ENCODE results near the gene GSX2.

GSX2 gene

GRCh38 chr4:54095110-54095825 lies 4.7 kb upstream of the GSX2 start:
- H3K27ac ChIP-seq (ENCODE audit: poor library complexity, severe bottlenecking) = no peak overlapping the region
- no peak for ATAC-seq (ENCODE audit: low read depth)
- no peaks in the 10 kb centered on the region for H3K36me3 ChIP-seq (ENCODE audit: low read depth)
- DNase-seq (ENCODE audit: low spot score) = no peak
- H3K4me1 ChIP-seq (ENCODE audit: insufficient read depth, poor library complexity, severe bottlenecking) = no peaks in the 10 kb centered on the region
- no peak overlapping the region for H3K4me3 ChIP-seq (ENCODE audit: severe bottlenecking)
- TF ChIP-seq CTCF (IDR thresholded peaks at IDR 0.05; ENCODE audit: poor library complexity, severe bottlenecking) = no peak
- peaks cover 25% of the 10 kb centered on the region for H3K27me3 ChIP-seq (ENCODE audit: insufficient read depth, poor library complexity, severe bottlenecking)
- no peaks in the 10 kb centered on the region for H3K9me3 ChIP-seq (ENCODE audit: severe bottlenecking)

GRCh38 chr4:54096295-54096962 lies 3.5 kb upstream of the GSX2 start:
- no peak overlapping the region for H3K4me3 ChIP-seq (ENCODE audit: severe bottlenecking)
- ATAC-seq (ENCODE audit: low read depth) = no peak
- H3K27me3 ChIP-seq (ENCODE audit: insufficient read depth, poor library complexity, severe bottlenecking) = peaks cover 36% of the 10 kb centered on the region
- no peak for TF ChIP-seq CTCF (IDR thresholded peaks at IDR 0.05; ENCODE audit: poor library complexity, severe bottlenecking)
- no peak for DNase-seq (ENCODE audit: low spot score)
- H3K9me3 ChIP-seq (ENCODE audit: severe bottlenecking) = no peaks in the 10 kb centered on the region
- no peak overlapping the region for H3K27ac ChIP-seq (ENCODE audit: poor library complexity, severe bottlenecking)
- H3K4me1 ChIP-seq (ENCODE audit: insufficient read depth, poor library complexity, severe bottlenecking) = no peaks in the 10 kb centered on the region
- no peaks in the 10 kb centered on the region for H3K36me3 ChIP-seq (ENCODE audit: low read depth)

GRCh38 chr4:54097152-54097551 lies 2.8 kb upstream of the GSX2 start:
- no peaks in the 10 kb centered on the region for H3K9me3 ChIP-seq (ENCODE audit: severe bottlenecking)
- no peak overlapping the region for H3K4me3 ChIP-seq (ENCODE audit: severe bottlenecking)
- peaks cover 44% of the 10 kb centered on the region for H3K27me3 ChIP-seq (ENCODE audit: insufficient read depth, poor library complexity, severe bottlenecking)
- DNase-seq (ENCODE audit: low spot score) (no peak), ATAC-seq (ENCODE audit: low read depth) (no peak)
- no peaks in the 10 kb centered on the region for H3K4me1 ChIP-seq (ENCODE audit: insufficient read depth, poor library complexity, severe bottlenecking)
- H3K36me3 ChIP-seq (ENCODE audit: low read depth) = no peaks in the 10 kb centered on the region
- no peak for TF ChIP-seq CTCF (IDR thresholded peaks at IDR 0.05; ENCODE audit: poor library complexity, severe bottlenecking)
- H3K27ac ChIP-seq (ENCODE audit: poor library complexity, severe bottlenecking) = no peak overlapping the region

- ATAC-seq (ENCODE audit: low read depth) = no peak
- no peaks in the 10 kb centered on the region for H3K4me1 ChIP-seq (ENCODE audit: insufficient read depth, poor library complexity, severe bottlenecking)
- H3K27me3 ChIP-seq (ENCODE audit: insufficient read depth, poor library complexity, severe bottlenecking) = peaks cover 56% of the 10 kb centered on the region
These were observed 1.6 kb upstream of the GSX2 start for GRCh38 chr4:54098375-54098774.

More at GRCh38 chr4:54098375-54098774, 1.6 kb upstream of the GSX2 start:
- TF ChIP-seq CTCF (IDR thresholded peaks at IDR 0.05; ENCODE audit: poor library complexity, severe bottlenecking) = no peak
- H3K27ac ChIP-seq (ENCODE audit: poor library complexity, severe bottlenecking) = no peak overlapping the region
- no peak for DNase-seq (ENCODE audit: low spot score)
- H3K9me3 ChIP-seq (ENCODE audit: severe bottlenecking) = no peaks in the 10 kb centered on the region
- no peak overlapping the region for H3K4me3 ChIP-seq (ENCODE audit: severe bottlenecking)
- no peaks in the 10 kb centered on the region for H3K36me3 ChIP-seq (ENCODE audit: low read depth)
